Measurements from ENCODE around the gene ZNF550.

DNA sequence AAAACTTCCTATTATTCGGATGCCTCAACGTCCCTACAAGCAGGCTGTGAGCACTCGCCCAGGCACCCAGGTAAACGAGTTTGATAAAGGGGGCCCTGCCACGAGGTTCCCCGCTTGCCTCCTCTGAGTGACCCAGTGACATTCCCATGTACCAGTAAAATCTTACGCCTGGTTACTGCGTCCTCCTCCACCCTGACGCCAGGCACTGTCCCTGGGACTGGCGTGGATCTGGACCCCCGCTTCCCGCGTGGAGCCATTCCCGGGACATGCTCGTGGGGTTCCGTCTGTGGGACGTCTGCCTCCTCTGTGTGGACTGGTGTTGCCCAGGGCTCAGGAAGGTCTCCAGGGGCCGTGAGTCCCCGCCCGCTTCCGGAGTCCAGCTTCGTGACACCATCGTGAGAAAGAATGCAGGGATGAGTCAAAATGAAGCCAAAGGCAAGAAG, 407 bp upstream of the ZNF550 start:
- TF ChIP-seq, protein P1, sequence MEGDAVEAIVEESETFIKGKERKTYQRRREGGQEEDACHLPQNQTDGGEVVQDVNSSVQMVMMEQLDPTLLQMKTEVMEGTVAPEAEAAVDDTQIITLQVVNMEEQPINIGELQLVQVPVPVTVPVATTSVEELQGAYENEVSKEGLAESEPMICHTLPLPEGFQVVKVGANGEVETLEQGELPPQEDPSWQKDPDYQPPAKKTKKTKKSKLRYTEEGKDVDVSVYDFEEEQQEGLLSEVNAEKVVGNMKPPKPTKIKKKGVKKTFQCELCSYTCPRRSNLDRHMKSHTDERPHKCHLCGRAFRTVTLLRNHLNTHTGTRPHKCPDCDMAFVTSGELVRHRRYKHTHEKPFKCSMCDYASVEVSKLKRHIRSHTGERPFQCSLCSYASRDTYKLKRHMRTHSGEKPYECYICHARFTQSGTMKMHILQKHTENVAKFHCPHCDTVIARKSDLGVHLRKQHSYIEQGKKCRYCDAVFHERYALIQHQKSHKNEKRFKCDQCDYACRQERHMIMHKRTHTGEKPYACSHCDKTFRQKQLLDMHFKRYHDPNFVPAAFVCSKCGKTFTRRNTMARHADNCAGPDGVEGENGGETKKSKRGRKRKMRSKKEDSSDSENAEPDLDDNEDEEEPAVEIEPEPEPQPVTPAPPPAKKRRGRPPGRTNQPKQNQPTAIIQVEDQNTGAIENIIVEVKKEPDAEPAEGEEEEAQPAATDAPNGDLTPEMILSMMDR (conservative IDR thresholded peaks at IDR 0.05; ENCODE audit: low read depth, low read length) = no peak
- TF ChIP-seq EZH2phosphoT487 (IDR thresholded peaks at IDR 0.05; ENCODE audit: borderline replicate concordance, low read length) = no peak
